ENCODE measurements around the gene TRIM38. TPM values are rescaled to one million over a fixed set of nuclear protein-coding genes. Genes with fewer than 3 reads are reported as not detected.

TRIM38 gene
- total RNA-seq, 1 experiment from 2014 or later: 5.0 TPM

DNA sequence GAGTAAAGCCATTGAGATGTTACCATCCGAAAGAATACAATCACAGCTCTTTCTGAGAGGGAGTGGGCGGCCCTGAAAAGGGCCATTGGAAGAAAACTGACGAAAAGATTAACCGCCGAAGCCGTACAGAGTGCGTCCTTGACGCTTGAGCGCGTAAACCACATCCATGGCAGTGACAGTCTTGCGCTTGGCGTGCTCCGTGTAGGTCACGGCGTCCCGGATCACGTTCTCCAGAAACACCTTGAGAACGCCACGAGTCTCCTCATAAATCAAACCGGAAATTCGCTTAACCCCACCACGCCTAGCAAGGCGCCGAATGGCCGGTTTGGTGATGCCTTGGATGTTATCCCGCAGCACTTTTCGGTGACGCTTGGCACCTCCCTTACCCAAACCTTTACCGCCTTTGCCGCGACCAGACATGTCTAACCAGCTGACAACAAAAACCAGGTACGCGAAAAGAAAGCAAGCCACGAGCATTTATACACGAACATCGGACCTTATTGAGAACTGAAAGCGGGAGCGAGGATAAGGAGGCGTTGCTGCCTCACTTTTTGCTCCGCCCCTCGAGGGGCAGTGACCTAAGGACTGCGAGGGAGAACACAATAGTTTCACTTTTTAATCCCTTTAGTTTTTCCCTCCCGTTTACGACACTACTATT, 64.4 kb downstream of the TRIM38 start:
- peak; percentile 97 for DNase-seq (ENCODE audit: low read depth)

DNA sequence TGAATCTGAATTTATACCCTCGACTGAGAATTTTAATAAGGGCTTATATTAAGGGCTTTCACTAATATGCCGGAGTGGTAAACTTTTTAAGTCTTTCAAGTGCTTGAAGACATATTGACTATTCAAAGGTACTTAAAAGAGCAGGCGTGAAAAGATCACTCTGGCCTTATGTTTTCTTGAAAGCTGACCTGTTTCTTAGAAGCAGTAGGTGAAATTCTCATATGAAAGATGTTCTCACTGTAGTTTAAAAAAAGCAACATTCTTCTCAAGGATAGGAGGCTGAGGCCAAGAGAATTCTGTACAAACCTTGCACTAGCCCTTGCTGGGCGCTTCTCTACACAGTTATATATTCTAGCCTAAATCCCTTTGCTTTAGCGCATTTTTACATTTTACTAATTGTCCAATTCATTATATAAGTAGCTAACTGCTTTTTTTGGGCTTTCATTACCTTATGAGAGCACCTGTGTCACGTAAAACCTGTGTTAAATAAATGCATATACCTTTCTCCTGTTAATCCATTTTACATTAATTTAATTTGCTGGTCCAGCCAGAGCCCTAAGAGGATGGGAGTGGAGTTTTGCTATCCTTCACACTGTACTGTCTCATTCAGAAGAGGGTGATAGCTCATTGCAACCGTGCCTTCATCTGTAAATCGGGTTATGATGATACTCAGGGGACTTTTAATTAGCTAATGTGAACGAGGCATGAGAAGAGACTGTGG, 65.0 kb downstream of the TRIM38 start:
- DNase-seq (ENCODE audit: low read depth): no peak

DNA sequence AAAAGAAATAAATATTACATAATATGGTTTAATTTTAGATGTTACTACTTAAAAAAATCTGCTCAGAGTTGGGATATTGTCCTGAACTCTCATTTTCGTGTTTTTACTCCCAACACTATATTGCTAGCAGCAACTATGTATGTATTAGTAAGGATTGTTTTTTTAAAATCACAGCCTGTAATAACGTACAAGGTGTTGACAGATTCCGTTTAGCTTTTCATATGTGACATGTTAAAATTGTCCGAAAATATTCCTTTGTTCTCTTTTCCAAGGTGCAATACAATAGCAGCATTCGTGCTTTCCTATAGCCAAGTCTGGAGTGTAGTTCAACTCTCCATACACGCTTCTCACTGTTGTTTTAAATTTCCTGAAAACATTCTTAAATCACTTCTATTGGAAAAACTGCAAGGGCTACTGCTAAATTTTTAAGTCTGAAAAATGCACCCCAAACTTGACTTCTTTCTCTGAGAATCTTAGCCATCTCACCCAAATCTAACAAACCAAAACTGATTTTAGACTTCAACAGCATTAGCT, 65.7 kb downstream of the TRIM38 start:
- DNase-seq (ENCODE audit: low read depth): no peak

DNA sequence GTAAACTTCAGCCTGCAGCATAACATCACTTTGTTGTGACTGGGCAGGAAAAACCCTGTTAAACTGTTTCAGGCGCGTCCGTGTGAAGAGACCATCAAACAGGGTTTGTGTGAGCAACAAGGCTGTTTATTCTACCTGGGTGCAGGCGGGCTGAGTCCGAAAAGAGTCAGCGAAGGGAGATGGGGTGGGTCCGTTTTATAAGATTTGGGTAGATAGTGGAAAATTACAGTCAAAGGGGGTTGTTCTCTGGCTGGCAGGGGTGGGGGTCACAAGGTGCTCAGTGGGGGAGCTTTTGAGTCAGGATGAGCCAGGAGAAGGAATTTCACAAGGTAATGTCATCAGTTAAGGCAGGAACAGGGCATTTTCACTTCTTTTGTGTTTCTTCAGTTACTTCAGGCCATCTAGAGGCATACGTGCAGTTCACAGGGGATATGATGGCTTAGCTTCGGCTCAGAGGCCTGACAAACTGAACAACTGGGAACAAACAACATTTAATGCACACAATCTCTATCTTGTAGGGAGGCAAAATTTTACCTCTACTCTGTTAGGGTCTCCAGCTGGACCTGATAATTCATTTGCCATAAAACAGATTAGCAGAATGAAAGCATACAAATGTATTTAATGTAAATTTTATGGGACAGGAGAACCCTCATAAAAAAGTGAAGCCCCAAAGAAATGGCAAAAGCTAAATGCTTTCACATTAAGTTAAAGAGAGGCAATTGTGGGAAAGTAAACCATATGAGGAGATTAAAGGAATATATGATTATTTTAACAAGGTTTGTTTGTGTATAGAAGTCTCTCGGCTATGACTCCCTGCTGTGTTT, 66.4 kb downstream of the TRIM38 start:
- DNase-seq (ENCODE audit: low read depth): peak; percentile 63

DNA sequence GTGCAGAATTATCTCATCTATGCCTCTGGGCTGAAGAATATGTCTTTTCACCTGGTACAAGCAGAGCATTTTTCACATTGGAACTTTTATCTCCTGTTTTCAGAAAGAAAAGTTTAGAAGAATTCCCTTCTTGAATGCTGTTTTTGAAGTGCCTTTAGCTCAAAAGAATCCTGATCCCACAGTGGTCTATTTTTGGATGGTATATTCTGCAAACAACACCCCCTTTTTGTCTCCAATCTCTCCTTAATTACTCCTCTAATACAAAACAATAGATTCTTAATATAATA, 66.9 kb downstream of the TRIM38 start:
- no peak for DNase-seq (ENCODE audit: low read depth)

DNA sequence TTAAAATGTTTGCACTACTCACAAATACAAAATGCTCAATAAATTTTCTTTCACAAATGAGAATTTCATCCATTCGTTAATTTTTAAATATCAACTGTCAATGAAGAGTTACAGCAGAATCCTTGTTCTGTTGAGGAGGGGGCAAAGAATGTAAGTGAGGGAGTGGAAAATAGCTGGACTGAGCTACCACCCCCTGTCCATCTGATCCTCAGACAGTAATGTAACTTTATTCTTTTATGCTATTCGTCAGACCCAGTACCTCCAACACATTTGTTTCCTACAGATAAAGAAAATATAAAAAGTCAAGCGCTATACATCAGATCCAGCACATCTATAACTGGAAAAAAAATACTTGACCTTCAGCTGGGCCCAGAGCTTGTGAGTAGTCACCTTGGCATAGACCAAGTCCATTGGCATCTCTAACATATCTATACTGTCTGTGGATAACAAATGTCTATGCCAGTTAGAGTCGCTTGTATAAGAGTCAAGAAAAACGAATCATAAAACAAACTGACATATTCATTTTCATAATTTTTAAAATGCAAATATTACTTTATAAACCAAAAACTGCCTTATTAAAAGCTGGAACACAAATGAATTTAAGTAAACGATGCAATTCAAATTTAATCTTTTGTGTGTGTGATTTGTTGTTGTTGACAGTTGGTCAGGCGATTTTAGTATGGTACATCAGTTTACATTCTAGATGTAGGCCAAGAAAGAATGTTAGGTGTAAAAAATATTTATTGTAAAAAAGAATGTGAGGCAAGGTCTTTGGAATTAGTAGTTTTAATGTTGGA, 67.5 kb downstream of the TRIM38 start:
- no peak for DNase-seq (ENCODE audit: low read depth)

DNA sequence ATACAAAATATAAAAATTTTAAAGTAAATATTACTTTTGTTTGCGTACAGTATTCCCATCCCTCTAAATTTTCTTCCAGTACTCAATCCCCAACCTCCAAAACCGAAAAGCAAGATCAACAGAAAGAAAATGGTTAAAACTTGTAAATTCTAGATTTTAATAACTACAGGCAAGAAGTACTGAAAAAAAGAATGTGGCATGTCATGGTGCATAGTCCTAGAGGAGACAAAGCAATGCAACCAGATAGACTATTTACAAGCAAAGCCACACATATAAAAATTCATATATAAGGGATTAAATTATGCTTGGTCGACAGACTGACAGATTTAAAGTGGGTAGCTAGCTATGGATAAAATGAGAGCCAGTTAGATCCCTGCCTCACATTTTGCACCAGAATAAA, 68.1 kb downstream of the TRIM38 start:
- no peak for DNase-seq (ENCODE audit: low read depth)

DNA sequence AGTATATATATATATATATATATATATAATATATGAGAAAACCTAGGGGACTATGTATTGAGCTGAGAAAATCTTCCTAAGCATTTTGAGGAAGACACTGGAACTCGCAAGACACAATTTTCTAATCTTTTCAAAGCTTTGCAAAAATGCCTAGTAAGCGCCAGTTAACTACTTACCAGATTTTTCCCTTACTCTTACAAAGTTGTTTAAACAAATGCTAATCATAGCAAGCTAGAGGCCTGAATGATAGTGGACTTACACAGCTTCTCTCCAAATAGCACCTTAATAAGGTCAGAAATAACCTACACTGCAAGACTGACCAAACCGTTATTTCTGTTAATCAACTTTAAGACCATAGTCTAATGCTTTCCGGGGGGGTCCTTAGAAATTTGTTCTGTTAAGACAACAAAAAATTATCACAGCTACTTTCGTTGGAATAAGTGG, 68.6 kb downstream of the TRIM38 start:
- DNase-seq (ENCODE audit: low read depth): no peak

DNA sequence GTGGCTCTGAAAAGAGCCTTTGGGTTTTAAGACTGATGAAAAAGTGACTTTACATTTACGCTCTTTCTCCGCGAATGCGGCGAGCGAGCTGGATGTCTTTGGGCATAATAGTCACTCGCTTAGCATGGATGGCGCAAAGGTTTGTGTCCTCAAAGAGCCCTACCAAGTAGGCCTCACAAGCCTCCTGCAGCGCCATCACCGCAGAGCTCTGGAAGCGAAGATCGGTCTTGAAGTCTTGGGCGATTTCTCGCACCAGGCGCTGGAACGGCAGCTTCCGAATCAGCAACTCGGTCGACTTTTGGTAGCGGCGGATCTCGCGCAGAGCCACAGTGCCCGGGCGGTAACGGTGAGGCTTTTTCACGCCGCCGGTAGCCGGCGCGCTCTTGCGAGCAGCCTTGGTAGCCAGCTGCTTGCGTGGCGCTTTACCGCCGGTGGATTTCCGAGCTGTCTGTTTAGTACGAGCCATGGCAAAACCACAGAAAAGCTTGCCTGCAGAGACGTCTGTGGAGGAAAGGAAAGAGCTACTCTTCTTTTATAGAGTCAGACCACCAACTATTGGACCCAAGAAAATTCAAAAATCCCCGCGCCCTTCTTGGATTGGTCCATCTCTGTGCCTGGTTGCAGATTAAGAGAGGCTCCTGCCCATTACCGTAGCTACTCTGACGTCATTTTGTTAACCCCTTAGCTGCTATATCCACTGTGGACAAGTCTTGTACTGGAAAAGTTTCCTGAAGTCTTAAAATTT, 69.2 kb downstream of the TRIM38 start:
- DNase-seq (ENCODE audit: low read depth): peak; percentile 96

DNA sequence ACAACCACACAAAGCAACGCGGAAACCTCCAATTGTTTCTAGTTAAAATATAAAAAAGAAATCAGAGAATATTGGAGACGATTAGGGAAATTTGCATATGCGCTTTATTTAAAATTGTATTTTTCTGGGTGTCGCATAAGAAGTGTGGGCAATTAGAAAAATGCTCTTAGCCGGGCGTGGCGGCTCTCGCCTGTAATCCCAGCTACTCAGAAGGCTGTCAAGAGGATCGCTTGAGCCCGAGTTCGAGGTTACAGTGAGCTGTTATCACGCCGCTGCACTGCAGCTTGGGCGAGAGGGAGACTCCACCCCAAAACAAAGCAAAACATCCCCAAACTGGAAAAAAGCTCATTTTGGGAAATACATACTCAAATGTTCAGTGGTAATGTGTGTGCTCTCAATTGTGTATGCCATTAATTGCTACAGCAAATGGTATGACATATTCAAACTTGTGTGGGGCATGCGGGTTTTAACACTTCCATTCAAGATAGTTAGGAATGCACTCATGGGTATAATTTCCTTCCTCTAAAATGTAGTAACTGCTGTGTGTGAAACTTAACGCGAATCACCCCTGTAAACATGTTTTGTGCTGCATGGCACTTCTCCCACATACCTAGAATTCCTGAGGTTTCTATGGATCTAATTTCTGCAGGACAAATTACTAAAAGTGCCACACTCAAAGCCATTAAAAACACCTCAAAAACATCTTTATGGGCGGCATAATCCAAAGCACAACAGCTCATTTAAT, 69.9 kb downstream of the TRIM38 start:
- peak; percentile 63 for DNase-seq (ENCODE audit: low read depth)

DNA sequence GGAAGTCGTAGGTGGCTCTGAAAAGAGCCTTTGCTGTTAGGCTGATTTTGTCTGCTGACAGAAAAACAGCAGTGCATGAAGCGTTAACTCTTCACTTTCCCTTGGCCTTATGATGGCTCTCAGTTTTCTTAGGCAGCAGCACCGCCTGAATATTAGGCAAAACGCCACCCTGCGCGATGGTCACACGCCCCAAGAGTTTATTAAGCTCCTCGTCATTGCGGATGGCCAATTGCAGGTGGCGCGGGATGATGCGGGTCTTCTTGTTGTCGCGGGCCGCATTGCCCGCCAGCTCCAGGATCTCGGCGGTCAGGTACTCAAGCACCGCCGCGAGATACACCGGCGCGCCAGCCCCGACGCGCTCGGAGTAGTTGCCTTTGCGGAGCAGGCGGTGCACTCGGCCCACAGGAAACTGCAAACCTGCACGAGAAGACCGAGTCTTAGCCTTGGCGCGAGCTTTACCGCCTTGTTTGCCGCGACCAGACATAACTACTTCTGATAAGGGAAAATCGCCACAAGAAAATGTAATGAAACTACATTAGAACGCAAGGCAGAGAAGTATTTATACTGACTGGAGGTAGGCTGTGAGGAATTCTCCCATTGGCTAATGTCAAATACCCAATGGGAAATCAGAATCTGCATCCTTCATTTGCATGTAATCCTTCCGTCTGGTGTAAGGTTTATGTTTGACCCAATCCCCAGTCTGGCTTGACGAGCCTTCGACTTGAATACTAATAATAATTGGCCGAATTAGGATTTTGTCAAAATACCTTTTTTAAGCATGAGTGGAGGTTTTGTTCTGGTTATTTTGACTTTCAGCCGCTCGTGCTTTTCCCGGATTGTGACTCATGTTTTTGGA, 70.7 kb downstream of the TRIM38 start:
- peak; percentile 88 for DNase-seq (ENCODE audit: low read depth)

DNA sequence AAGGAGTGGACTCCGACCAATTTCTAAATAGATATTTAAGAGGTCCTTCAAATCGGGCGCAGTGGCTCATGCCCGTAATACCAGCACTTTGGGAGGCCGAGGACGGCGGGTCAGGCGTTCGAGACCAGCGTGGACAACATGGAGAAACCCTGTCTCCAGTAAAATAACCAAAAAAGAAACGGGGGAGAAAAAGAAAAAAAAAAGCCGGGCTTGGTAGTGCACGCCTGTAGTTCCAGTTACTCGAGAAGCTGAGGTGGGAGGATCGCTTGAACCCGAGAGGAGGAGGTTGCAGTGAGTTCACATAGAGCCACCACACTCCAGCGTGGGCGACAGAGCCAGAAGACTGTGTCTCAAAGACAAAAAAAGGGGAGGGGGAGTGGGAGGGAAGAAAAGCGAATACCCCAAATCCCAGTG, 71.3 kb downstream of the TRIM38 start:
- no peak for DNase-seq (ENCODE audit: low read depth)

DNA sequence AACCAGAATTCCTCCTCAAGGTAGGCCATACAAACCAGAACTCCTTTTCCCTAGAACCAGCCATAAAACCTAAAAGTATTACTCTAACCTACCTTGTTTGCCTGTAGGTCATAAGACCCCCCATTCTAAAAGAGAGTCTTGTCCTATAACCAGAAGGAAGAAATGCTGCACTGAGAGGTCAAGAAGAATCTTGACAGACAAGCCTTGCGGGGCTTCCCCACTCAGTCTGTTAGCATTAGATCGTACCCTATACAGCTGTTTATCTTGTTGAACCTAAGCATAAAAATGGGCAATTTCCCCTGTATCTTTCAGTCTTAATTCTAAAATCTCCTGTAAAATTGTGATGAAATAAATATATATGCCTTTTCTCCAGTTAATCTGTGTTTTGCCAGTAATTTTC, 72.3 kb downstream of the TRIM38 start:
- no peak for DNase-seq (ENCODE audit: low read depth)

Other genes with a start within 250 kb of the TRIM38 start
- not detected in 2 replicates for gene SLC17A4, start 208.1 kb upstream of the TRIM38 start, total RNA-seq (2014; rRNA removed; shearing (Covaris generic))
- gene SLC17A1, start 130.8 kb upstream of the TRIM38 start, total RNA-seq (2014; rRNA removed; shearing (Covaris generic)): not detected in 2 replicates
- gene SLC17A3, start 88.6 kb upstream of the TRIM38 start, total RNA-seq (2014; rRNA removed; shearing (Covaris generic)): not detected in 2 replicates
- not detected in 2 replicates for gene SLC17A2, start 32.1 kb upstream of the TRIM38 start, total RNA-seq (2014; rRNA removed; shearing (Covaris generic))
- 1.5 and 2.0 TPM in 2 replicates for gene HFE, start 124.6 kb downstream of the TRIM38 start, total RNA-seq (2014; rRNA removed; shearing (Covaris generic))